ENCODE data around the gene CDC25A. TPM values are rescaled to one million over a fixed set of nuclear protein-coding genes. Genes with fewer than 3 reads are reported as not detected.

CDC25A gene
- total RNA-seq, 5 donors from 2014 or later (not counting 1 experiment from before 2014, with no cell fraction given) = 0.28 to 1.1 (median 0.44) TPM

DNA sequence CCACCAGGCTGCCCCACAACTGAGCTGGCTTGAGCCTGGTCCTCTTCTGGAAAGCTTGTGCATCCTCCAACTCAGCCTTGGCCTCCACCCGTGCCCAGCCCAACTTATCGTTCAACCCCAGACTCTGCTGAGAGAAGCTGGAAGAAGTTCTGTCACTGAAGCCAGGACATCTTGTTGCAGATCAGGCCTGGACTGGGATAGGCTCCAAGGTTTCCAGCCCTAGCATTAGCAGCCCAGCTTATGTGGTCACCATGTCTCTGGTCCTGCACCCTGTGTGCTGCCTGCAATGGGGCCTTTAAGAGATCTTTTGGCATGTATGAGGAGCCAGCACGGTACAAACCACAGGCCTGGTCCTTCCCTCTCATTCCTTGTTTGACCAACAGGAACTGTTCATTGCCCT, 19.9 kb upstream of the CDC25A start:
- no peak for ATAC-seq (replicated peaks in 1 of 4)
- Histone ChIP-seq H3K36me3 (ENCODE audit: control insufficient read depth in 2 of 2, extremely low read depth in 1 of 2, insufficient read depth in 1 of 2, low read length in 1 of 2) (no peaks in the 10 kb centered on the region), H3K9me3 (no peaks in the 10 kb centered on the region), H3K27ac (ENCODE audit: low read length) (no peak overlapping the region), H3K27me3 (replicated peaks in 1 of 2; ENCODE audit: control insufficient read depth in 2 of 2, extremely low read depth in 1 of 2, insufficient read depth in 2 of 2, low read length in 1 of 2) (no peaks in the 10 kb centered on the region), H3K4me3 (ENCODE audit: control insufficient read depth in 1 of 2, extremely low read depth in 1 of 2, low read length in 1 of 2) (no peak overlapping the region), H3K4me1 (ENCODE audit: control insufficient read depth in 1 of 2, extremely low read depth in 1 of 2, insufficient read depth in 2 of 2, low read length in 2 of 2) (no peaks in the 10 kb centered on the region)
- ChIA-PET CTCF (no interaction called here), POLR2A (no interaction called here)
- no peak for DNase-seq
- Mint-ChIP-seq H3K4me3 (no peak overlapping the region), H3K27me3 (no peaks in the 10 kb centered on the region), H3K4me1 (no peaks in the 10 kb centered on the region), H3K36me3 (no peaks in the 10 kb centered on the region), H3K9me3 (no peaks in the 10 kb centered on the region), H3K27ac (no peak overlapping the region)
- 96% methylated on average over 2 of the region's 3 CpGs for WGBS (ENCODE audit: insufficient coverage)

DNA sequence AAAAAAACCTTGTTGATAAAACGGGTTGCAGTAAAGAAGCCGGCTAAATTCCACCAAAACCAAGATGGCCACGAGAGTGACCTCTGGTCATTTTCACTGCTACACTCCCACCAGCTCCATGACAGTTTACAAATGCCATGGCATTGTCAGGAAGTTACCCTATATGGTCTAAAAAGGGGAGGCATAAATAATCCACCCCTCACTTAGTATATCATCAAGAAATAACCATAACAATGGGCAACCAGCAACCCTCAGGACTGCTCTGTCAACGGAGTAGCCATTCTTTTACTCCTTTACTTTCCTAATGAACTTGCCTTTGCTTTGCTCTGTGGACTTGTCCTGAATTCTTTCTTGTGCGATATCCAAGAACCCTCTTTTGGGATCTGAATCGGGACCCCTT, 14.4 kb upstream of the CDC25A start:
- Mint-ChIP-seq H3K9me3 (no peaks in the 10 kb centered on the region), H3K36me3 (no peaks in the 10 kb centered on the region), H3K4me3 (no peak overlapping the region), H3K27ac (no peak overlapping the region), H3K4me1 (no peaks in the 10 kb centered on the region), H3K27me3 (no peaks in the 10 kb centered on the region)
- H3K36me3 ChIP-seq (ENCODE audit: control insufficient read depth in 2 of 2, extremely low read depth in 1 of 2, insufficient read depth in 1 of 2, low read length in 1 of 2) = no peaks in the 10 kb centered on the region
- H3K4me1 ChIP-seq (ENCODE audit: control insufficient read depth in 1 of 2, extremely low read depth in 1 of 2, insufficient read depth in 2 of 2, low read length in 2 of 2) = no peaks in the 10 kb centered on the region
- no peak overlapping the region for H3K27ac ChIP-seq (ENCODE audit: low read length)
- H3K9me3 ChIP-seq = no peaks in the 10 kb centered on the region
- 100% methylated on average over 1 of the region's 6 CpGs for WGBS (ENCODE audit: insufficient coverage)
- no peak overlapping the region for H3K4me3 ChIP-seq (ENCODE audit: control insufficient read depth in 1 of 2, extremely low read depth in 1 of 2, low read length in 1 of 2)
- ChIA-PET POLR2A (no interaction called here), CTCF (interaction anchor here in 1 of 2 donors (0.7 kb wide), 1 partner anchor 176 kb away, joined by 5 read pairs; no protein-coding TSS in a partner anchor)
- ATAC-seq (replicated peaks in 1 of 4) (no peak), DNase-seq (no peak)
- H3K27me3 ChIP-seq (replicated peaks in 1 of 2; ENCODE audit: control insufficient read depth in 2 of 2, extremely low read depth in 1 of 2, insufficient read depth in 2 of 2, low read length in 1 of 2) = peaks cover 0 to 10% of the 10 kb centered on the region in 2 experiments

DNA sequence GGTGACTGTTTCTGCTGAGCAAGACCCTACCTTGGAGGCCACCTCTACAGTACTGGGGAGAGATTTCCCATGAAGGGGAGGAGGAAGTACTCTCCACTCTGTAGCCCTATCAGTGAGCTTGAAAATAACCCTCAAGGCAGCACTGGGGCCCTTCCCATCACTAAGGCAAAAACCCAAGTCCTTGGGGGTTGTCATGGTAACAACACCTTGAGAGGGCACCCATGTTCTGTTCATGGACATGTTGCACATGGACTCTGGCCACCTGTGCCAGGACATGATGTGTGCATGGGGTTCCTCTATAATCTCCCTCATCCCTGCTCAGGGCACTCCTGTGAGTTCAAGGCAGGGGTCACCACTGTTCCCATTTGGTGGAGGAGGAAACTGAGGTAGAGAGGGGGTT, 10.9 kb upstream of the CDC25A start:
- DNase-seq (no peak), ATAC-seq (replicated peaks in 1 of 4) (no peak)
- no peaks in the 10 kb centered on the region for H3K4me1 ChIP-seq (ENCODE audit: control insufficient read depth in 1 of 2, extremely low read depth in 1 of 2, insufficient read depth in 2 of 2, low read length in 2 of 2)
- Mint-ChIP-seq H3K4me1 (no peaks in the 10 kb centered on the region), H3K27ac (no peak overlapping the region), H3K27me3 (peaks cover 0 to 2% of the 10 kb centered on the region in 2 donors), H3K9me3 (no peaks in the 10 kb centered on the region), H3K4me3 (no peak overlapping the region), H3K36me3 (no peaks in the 10 kb centered on the region)
- CTCF ChIA-PET = no interaction called here
- no peak overlapping the region for H3K4me3 ChIP-seq (ENCODE audit: control insufficient read depth in 1 of 2, extremely low read depth in 1 of 2, low read length in 1 of 2)
- H3K27ac ChIP-seq (ENCODE audit: low read length) = no peak overlapping the region
- no peaks in the 10 kb centered on the region for H3K36me3 ChIP-seq (ENCODE audit: control insufficient read depth in 2 of 2, extremely low read depth in 1 of 2, insufficient read depth in 1 of 2, low read length in 1 of 2)
- peaks cover 0 to 17% of the 10 kb centered on the region in 2 experiments for H3K27me3 ChIP-seq (replicated peaks in 1 of 2; ENCODE audit: control insufficient read depth in 2 of 2, extremely low read depth in 1 of 2, insufficient read depth in 2 of 2, low read length in 1 of 2)
- POLR2A ChIA-PET = interaction anchor here in 1 of 2 donors (0.7 kb wide), 1 partner anchor 41 kb away, joined by 3 read pairs; no protein-coding TSS in a partner anchor
- no peaks in the 10 kb centered on the region for H3K9me3 ChIP-seq

DNA sequence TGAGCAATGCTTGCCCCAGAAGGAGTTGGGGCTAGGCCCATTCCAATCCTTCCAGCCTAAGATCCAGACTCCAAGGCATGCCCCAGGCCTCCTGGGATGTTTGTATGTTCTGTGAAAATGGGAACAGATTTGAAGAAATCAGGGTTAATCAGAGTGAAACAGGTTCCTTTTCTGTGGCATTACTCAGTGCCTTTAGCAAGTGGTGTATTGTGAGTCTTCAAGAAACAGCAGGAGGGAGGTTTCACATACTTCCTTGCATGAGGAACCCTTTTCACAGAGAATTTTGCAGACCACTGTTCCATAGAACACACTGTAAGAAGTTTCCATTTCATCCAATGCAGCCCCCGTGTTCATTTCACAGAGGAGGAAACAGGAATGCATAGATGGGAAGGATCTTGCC, 8.4 kb upstream of the CDC25A start:
- no peaks in the 10 kb centered on the region for H3K4me1 Mint-ChIP-seq
- POLR2A ChIA-PET = no interaction called here
- ATAC-seq (replicated peaks in 1 of 4) (no peak), DNase-seq (no peak)
- no peaks in the 10 kb centered on the region for H3K9me3 Mint-ChIP-seq
- peaks cover 0 to 2% of the 10 kb centered on the region in 2 donors for H3K27me3 Mint-ChIP-seq
- H3K4me1 ChIP-seq (ENCODE audit: control insufficient read depth in 1 of 2, extremely low read depth in 1 of 2, insufficient read depth in 2 of 2, low read length in 2 of 2) = no peaks in the 10 kb centered on the region
- no peak overlapping the region for H3K4me3 ChIP-seq (ENCODE audit: control insufficient read depth in 1 of 2, extremely low read depth in 1 of 2, low read length in 1 of 2)
- no peak overlapping the region for H3K27ac Mint-ChIP-seq
- no CpG with 5 or more reads among the region's 1 CpG for WGBS (ENCODE audit: insufficient coverage)
- no peaks in the 10 kb centered on the region for H3K36me3 ChIP-seq (ENCODE audit: control insufficient read depth in 2 of 2, extremely low read depth in 1 of 2, insufficient read depth in 1 of 2, low read length in 1 of 2)
- H3K27ac ChIP-seq (ENCODE audit: low read length) = no peak overlapping the region
- H3K27me3 ChIP-seq (replicated peaks in 1 of 2; ENCODE audit: control insufficient read depth in 2 of 2, extremely low read depth in 1 of 2, insufficient read depth in 2 of 2, low read length in 1 of 2) = peaks cover 0 to 17% of the 10 kb centered on the region in 2 experiments
- H3K36me3 Mint-ChIP-seq = no peaks in the 10 kb centered on the region
- H3K4me3 Mint-ChIP-seq = no peak overlapping the region
- no peaks in the 10 kb centered on the region for H3K9me3 ChIP-seq
- CTCF ChIA-PET = no interaction called here

DNA sequence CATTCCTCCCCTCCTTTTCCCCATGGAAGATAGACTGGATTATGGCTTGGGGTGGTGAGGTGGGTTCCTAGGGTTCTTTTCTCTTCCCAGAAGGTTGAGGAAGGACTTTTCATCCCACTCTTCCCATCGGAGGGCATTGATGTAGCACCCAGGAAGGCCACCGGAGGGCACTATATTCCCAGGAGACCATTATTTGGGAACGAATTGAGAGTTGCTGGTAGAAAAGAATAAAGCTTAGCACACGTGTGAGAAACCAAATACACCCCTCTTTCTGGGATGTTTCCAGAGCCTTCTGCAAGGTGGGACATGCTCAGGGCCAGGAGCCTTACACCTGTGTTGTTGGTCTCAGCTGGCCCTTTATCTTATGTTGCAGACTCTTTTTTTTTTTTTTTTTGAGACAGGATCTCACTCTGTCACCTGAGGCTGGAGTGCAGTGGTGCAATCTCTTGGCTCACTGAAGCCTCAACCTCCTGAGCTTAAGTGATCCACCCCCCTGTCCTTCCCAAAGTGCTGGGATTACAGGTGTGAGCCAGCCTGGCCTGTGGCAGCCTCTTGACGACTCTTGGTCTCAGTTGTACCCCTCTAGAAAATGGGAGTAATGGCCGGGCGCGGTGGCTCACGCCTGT, 6.3 kb upstream of the CDC25A start:
- Mint-ChIP-seq H3K36me3 (no peaks in the 10 kb centered on the region), H3K9me3 (no peaks in the 10 kb centered on the region), H3K4me1 (no peaks in the 10 kb centered on the region), H3K4me3 (no peak overlapping the region), H3K27ac (no peak overlapping the region), H3K27me3 (peaks cover 0 to 2% of the 10 kb centered on the region in 2 donors)
- ATAC-seq (replicated peaks in 1 of 4) = no peak
- Histone ChIP-seq H3K4me3 (ENCODE audit: control insufficient read depth in 1 of 2, extremely low read depth in 1 of 2, low read length in 1 of 2) (no peak overlapping the region), H3K36me3 (ENCODE audit: control insufficient read depth in 2 of 2, extremely low read depth in 1 of 2, insufficient read depth in 1 of 2, low read length in 1 of 2) (no peaks in the 10 kb centered on the region), H3K9me3 (no peaks in the 10 kb centered on the region), H3K4me1 (ENCODE audit: control insufficient read depth in 1 of 2, extremely low read depth in 1 of 2, insufficient read depth in 2 of 2, low read length in 2 of 2) (no peaks in the 10 kb centered on the region), H3K27me3 (replicated peaks in 1 of 2; ENCODE audit: control insufficient read depth in 2 of 2, extremely low read depth in 1 of 2, insufficient read depth in 2 of 2, low read length in 1 of 2) (peaks cover 0 to 12% of the 10 kb centered on the region in 2 experiments), H3K27ac (ENCODE audit: low read length) (no peak overlapping the region)
- peak in 5 of 35 experiments; percentile 4 to 33 (median 8) for DNase-seq
- POLR2A ChIA-PET = no interaction called here
- CTCF ChIA-PET = interaction anchor here in 1 of 2 donors (0.6 to 1.0 kb wide), 3 partner anchors 60 to 970 kb away, joined by 3 to 4 read pairs (median 3); no protein-coding TSS in a partner anchor
- 81% methylated on average over 6 of the region's 9 CpGs for WGBS (ENCODE audit: insufficient coverage)

DNA sequence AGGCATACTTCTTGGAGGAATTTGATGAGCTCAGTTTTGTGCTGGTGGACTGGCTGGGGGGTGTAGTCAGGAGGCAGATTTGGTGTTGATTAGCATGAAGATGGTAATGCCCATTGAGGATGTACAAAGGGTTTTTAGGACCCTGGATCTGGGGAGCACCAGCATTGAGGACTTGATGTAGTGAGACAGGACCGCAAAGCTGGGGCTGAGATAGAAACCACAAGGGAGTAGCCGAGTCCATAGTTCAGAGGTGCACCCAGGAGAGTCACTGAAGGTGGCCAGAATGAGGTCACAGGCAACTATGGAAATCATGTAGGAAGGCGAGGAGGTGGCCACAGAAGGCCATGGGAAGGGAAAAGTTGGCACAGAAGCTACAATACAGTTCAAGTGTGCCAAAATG, 2.7 kb upstream of the CDC25A start:
- ATAC-seq (replicated peaks in 1 of 4) (no peak), DNase-seq (no peak)
- Mint-ChIP-seq H3K27ac (no peak overlapping the region), H3K4me1 (peaks cover 15 to 18% (median 16%) of the 10 kb centered on the region in 3 donors), H3K27me3 (peaks cover 13 to 14% of the 10 kb centered on the region in 2 donors), H3K36me3 (no peaks in the 10 kb centered on the region), H3K9me3 (no peaks in the 10 kb centered on the region), H3K4me3 (no peak overlapping the region)
- H3K36me3 ChIP-seq (ENCODE audit: control insufficient read depth in 2 of 2, extremely low read depth in 1 of 2, insufficient read depth in 1 of 2, low read length in 1 of 2) = no peaks in the 10 kb centered on the region
- H3K27me3 ChIP-seq (replicated peaks in 1 of 2; ENCODE audit: control insufficient read depth in 2 of 2, extremely low read depth in 1 of 2, insufficient read depth in 2 of 2, low read length in 1 of 2) = peaks cover 0 to 13% of the 10 kb centered on the region in 2 experiments
- H3K4me1 ChIP-seq (ENCODE audit: control insufficient read depth in 1 of 2, extremely low read depth in 1 of 2, insufficient read depth in 2 of 2, low read length in 2 of 2) = peaks cover 2 to 14% of the 10 kb centered on the region in 2 experiments
- H3K9me3 ChIP-seq = no peaks in the 10 kb centered on the region
- POLR2A ChIA-PET = interaction anchor here in 1 of 2 donors (0.6 kb wide), 1 partner anchor 673 kb away, joined by 4 read pairs; no protein-coding TSS in a partner anchor
- CTCF ChIA-PET = interaction anchor here in 1 of 2 donors (0.6 kb wide), 1 partner anchor 1347 kb away, joined by 3 read pairs; no protein-coding TSS in a partner anchor
- H3K4me3 ChIP-seq (ENCODE audit: control insufficient read depth in 1 of 2, extremely low read depth in 1 of 2, low read length in 1 of 2) = no peak overlapping the region
- H3K27ac ChIP-seq (ENCODE audit: low read length) = no peak overlapping the region
- 85% methylated on average over 2 of the region's 3 CpGs for WGBS (ENCODE audit: insufficient coverage)

All from T-cell (primary cell).